ENCODE data around the gene PRMT3. TPM values are rescaled to one million over a fixed set of nuclear protein-coding genes. Genes with fewer than 3 reads are reported as not detected.
A peak's percentile ranks its signal among the peaks of the same experiment; 100 is the strongest.

The PRMT3 gene
- polyA plus RNA-seq (2013, experiment 1 of 4), result 23.8 TPM
- polyA plus RNA-seq (2013, experiment 2 of 4), result 23.0 TPM
- 22.2 TPM for polyA plus RNA-seq (2013, experiment 3 of 4)
- polyA plus RNA-seq (2013, experiment 4 of 4), result 23.2 TPM

DNA sequence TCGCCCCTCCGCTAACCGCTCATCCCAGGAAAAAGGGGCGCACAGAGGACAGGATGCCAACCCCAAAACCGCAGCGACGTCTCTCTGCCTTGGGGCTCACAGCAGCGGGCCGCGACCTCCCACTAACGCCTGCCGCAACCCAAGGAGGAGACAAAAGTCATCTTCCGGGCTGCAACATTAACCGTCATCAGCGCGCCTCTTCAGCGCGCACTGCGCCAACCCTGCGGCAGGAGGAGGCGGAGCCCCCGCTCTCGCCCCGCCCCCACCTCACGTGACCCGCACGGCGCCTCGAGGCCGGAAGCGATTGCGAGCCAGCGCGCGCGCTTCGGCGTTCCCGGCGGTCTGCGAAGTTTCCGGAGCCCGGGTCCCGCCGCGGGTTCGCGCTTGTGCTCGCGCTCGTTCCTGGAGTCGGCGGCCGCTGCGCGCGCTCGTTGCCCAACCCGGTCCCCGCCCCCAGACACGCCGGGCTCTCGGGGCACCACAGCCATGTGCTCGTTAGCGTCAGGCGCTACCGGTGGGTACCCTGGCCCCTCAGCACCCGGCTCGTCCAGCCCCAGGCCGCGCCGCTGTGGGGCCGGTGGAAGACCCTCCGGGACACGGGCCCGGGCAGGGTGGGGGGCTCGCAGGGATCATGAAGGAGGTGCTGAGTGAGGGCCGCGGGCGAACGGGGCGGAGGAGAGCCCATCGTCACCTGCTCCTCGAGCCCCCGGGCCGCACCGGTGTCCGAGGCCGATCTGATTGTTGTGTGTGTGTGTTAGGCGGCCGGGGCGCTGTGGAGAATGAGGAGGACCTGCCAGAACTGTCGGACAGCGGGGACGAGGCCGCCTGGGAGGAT lies at the start of gene PRMT3:
PRMT3 (plus strand) TSS at position 456 of the 835 bp plus-strand sequence; CDS start at position 487, 31 bp downstream.
- H3K27me3 ChIP-seq (ENCODE audit: control insufficient read depth, insufficient read depth, low read length, poor library complexity, severe bottlenecking), result no peaks in the 10 kb centered on the region
- no peaks in the 10 kb centered on the region for H3K9me3 ChIP-seq (ENCODE audit: control insufficient read depth, low read length)
- H3K27ac ChIP-seq (ENCODE audit: insufficient read depth, low read depth, low read length, poor library complexity, severe bottlenecking), result peak within 1 kb of the TSS; percentile 84
- peak within 1 kb of the TSS; percentile 95 for H3K4me3 ChIP-seq (ENCODE audit: insufficient read depth, low read depth, low read length)
- H3K4me1 ChIP-seq (ENCODE audit: control insufficient read depth, insufficient read depth, low read length), result no peaks in the 10 kb centered on the region
- 0% methylated on average over 96 of the region's 96 CpGs for WGBS, 2 experiments
- H3K36me3 ChIP-seq (ENCODE audit: control insufficient read depth, insufficient read depth, low read length), result no peaks in the 10 kb centered on the region

DNA sequence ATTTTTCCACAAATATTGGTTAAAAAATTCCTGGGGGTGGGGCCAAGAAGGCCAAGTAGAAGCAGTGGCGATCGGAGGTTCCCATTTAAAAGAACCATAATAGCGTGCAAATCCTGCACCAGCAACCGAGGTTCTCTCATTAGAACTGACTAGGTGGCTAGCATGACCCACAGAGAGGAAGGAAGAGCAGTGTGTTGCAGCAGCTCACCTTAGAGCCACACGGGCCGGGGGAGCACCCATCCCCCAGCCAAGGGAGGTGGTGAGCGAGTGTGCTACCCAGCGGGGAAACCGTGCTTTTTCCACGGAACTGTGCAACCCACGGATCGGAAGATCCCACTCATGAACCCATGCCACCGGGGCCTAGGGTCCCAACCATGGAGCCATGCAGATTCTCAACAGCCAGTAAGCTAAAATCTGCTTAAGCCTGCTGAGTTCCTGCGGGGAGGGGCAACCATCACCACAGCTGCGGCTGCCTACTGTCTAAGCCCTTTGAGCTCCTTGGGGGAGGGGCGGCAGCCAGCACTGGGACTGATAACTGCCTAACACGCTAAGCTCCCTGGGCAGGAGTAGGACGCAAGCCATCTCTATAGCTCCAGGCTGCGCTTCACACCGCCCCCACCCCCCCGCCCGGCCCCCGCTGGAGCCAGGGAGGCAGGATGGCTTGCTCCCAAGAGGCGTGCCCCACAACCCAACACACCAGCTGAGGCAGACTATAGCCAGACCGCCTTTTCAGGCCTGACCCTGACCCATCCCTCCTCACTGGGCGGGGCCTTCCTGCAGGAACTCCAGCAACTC lies 45.0 kb upstream of the PRMT3 start:
- Histone ChIP-seq H3K27ac (ENCODE audit: insufficient read depth, low read depth, low read length, poor library complexity, severe bottlenecking) (peak overlapping the region; percentile 53), H3K9me3 (ENCODE audit: control insufficient read depth, low read length) (no peaks in the 10 kb centered on the region), H3K4me3 (ENCODE audit: insufficient read depth, low read depth, low read length) (no peak overlapping the region), H3K36me3 (ENCODE audit: control insufficient read depth, insufficient read depth, low read length) (no peaks in the 10 kb centered on the region), H3K27me3 (ENCODE audit: control insufficient read depth, insufficient read depth, low read length, poor library complexity, severe bottlenecking) (no peaks in the 10 kb centered on the region), H3K4me1 (ENCODE audit: control insufficient read depth, insufficient read depth, low read length) (peaks cover 8% of the 10 kb centered on the region)
- 24 to 30% methylated on average over 24 to 26 of the region's 26 CpGs for WGBS, 2 experiments

DNA sequence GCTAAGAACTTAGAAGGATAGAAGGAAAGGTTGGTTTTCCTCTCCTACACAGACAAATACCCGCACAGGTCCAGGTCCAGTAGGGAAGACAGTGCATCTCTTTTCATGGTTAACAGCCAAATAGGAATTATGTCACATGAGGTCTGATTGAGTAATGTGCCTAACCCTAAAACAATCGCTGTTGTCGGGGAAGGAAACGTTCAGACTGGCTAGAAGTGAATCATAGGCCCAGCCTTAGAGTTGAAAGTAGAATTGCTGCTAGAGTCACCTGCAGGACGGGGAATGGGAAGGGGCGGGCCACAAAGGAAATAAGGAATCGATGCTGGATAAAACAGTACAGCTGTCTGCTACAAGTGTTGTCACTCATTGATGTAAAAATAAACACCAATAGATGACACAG lies 36.4 kb upstream of the PRMT3 start:
- no peak overlapping the region for H3K27ac ChIP-seq (ENCODE audit: insufficient read depth, low read depth, low read length, poor library complexity, severe bottlenecking)

DNA sequence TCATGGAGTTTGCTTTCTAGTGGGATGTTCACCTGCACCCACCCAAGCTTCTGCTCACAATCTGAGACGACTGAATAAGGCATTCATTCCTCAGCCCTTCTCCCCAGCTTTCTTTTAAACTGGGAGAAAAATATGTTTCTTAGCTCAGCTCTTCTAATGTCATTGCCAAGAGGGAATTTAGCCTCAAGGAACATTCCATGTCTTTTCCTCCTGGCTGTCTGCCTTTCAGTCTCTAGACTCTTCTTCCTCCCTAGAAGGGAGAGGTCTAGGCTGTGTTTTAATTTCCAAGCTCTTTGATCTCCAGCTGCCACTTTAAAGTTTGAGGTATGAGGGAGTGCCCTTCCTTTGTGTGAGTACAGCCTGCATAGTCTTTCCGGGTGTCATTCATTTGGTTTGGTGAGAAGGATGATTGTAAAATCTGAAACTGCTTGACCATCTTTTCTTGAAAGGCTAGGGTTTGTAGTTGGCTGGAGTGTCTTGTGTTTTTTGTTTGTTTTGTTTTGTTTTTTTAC lies 35.7 kb upstream of the PRMT3 start:
- WGBS, 2 experiments, result 77 to 87% methylated on average over 2 of the region's 2 CpGs
- Histone ChIP-seq H3K27ac (ENCODE audit: insufficient read depth, low read depth, low read length, poor library complexity, severe bottlenecking) (no peak overlapping the region), H3K36me3 (ENCODE audit: control insufficient read depth, insufficient read depth, low read length) (no peaks in the 10 kb centered on the region), H3K9me3 (ENCODE audit: control insufficient read depth, low read length) (no peaks in the 10 kb centered on the region), H3K4me3 (ENCODE audit: insufficient read depth, low read depth, low read length) (no peak overlapping the region), H3K27me3 (ENCODE audit: control insufficient read depth, insufficient read depth, low read length, poor library complexity, severe bottlenecking) (no peaks in the 10 kb centered on the region), H3K4me1 (ENCODE audit: control insufficient read depth, insufficient read depth, low read length) (no peaks in the 10 kb centered on the region)

More for the DNA sequence above, 36.4 kb upstream of the PRMT3 start:
- Histone ChIP-seq H3K4me1 (ENCODE audit: control insufficient read depth, insufficient read depth, low read length) (no peaks in the 10 kb centered on the region), H3K9me3 (ENCODE audit: control insufficient read depth, low read length) (no peaks in the 10 kb centered on the region), H3K27me3 (ENCODE audit: control insufficient read depth, insufficient read depth, low read length, poor library complexity, severe bottlenecking) (no peaks in the 10 kb centered on the region), H3K36me3 (ENCODE audit: control insufficient read depth, insufficient read depth, low read length) (no peaks in the 10 kb centered on the region), H3K4me3 (ENCODE audit: insufficient read depth, low read depth, low read length) (no peak overlapping the region)
- 89 to 93% methylated on average over 6 to 7 of the region's 7 CpGs for WGBS, 2 experiments

DNA sequence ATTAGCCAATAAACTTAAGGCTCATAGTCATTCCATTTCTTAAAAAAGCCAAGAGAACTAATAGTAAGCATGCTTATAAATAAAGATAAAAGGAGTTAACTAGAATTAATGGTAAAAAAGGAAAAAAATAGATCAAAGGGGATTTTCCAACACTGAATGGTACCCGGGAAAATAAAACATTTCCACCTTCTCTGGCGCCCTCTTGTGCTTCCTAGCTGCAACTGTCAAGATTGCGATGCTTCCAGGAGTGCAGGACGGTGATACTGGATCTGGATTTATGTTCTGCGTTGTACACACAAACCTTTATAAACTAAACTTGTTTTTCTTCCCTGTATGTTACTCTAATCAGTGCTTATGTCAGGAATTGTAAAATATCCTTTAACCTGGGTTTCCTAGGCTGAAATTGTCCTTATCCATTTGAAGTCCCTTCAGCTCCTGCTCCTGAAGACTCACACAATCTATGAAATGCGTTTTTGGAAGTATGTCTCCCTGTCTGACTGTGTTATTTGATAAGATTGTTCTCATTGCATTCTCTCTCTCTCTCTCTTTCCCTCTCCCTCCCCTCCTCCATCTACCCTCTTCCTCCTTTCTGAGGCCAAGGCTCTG lies 33.6 kb upstream of the PRMT3 start:
- no peak overlapping the region for H3K27ac ChIP-seq (ENCODE audit: insufficient read depth, low read depth, low read length, poor library complexity, severe bottlenecking)
- WGBS, 2 experiments, result 7 to 24% methylated on average over 4 to 6 of the region's 6 CpGs

DNA sequence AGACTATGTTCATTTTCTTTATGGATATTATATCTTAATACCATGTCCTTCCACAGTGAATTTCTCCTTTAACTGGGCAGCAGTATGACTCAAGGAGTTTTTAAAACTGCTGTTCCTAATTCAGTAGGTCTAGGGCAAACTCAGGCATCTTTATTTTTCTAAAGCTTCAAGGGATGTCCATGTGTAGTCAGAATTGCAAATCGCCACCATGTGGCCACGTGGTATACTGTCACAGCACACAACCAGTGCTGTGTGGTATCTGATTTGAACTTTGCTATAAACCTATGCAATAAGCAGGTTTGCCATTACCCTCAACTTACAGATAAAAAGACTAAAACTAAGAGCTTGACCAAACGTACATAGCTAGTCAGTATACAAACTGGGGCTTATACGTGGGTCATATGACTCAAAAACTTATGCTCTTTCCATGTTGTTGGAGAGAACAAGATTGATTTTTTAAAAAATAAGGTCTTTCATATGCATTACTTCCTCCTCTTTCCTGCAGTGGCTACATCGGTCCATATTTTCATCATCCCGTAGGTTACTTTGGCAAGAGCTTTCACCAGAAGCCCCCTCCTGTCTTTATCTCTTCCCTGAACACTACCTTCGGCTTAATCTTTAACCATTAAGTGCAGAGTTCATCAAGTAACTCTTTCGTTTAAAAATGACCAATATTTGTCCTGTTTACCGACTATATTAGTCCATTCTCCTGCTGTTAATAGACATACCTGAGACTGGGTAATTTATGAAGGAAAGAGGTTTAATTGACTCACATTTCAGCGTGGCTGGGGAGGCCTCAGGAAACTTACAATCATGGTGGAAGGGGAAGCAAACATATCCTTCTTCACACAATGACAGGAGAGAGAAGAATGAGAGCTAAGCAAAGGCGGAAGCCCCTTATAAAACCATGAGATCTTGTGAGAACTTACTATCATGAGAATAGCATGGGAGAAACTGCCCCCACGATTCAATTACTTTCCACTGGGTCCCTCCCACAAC lies 32.0 kb upstream of the PRMT3 start:
- 62 to 65% methylated on average over 11 of the region's 12 CpGs for WGBS, 2 experiments

More for the DNA sequence above, 33.6 kb upstream of the PRMT3 start:
- H3K4me1 ChIP-seq (ENCODE audit: control insufficient read depth, insufficient read depth, low read length), result no peaks in the 10 kb centered on the region
- no peaks in the 10 kb centered on the region for H3K36me3 ChIP-seq (ENCODE audit: control insufficient read depth, insufficient read depth, low read length)
- H3K27me3 ChIP-seq (ENCODE audit: control insufficient read depth, insufficient read depth, low read length, poor library complexity, severe bottlenecking), result no peaks in the 10 kb centered on the region
- H3K4me3 ChIP-seq (ENCODE audit: insufficient read depth, low read depth, low read length), result no peak overlapping the region
- no peaks in the 10 kb centered on the region for H3K9me3 ChIP-seq (ENCODE audit: control insufficient read depth, low read length)

DNA sequence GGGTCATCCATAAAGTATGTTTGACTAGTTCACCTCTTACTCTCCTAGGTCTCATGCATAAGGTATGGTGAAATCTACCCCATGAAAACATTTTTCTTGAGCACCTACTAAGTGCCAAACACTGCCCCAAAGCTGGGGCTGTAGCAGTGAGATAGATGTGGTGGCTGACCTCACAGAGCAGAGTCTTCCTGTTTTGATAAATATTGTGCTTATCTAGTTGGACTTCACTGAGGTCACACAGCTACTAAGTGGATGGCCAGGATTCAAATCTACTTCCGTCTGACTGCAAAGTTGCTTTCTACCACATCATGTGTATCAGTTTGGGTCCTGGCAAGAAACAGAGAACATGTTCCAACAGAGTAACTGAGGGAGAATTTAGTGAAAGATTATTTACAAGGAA lies 30.4 kb upstream of the PRMT3 start:
- no peaks in the 10 kb centered on the region for H3K36me3 ChIP-seq (ENCODE audit: control insufficient read depth, insufficient read depth, low read length)
- H3K4me1 ChIP-seq (ENCODE audit: control insufficient read depth, insufficient read depth, low read length), result no peaks in the 10 kb centered on the region
- WGBS, 2 experiments, result 100% methylated on average over 1 of the region's 1 CpG
- H3K4me3 ChIP-seq (ENCODE audit: insufficient read depth, low read depth, low read length), result no peak overlapping the region
- no peaks in the 10 kb centered on the region for H3K9me3 ChIP-seq (ENCODE audit: control insufficient read depth, low read length)
- peaks cover 6% of the 10 kb centered on the region for H3K27me3 ChIP-seq (ENCODE audit: control insufficient read depth, insufficient read depth, low read length, poor library complexity, severe bottlenecking)
- H3K27ac ChIP-seq (ENCODE audit: insufficient read depth, low read depth, low read length, poor library complexity, severe bottlenecking), result no peak overlapping the region

More for the DNA sequence above, 32.0 kb upstream of the PRMT3 start:
- H3K36me3 ChIP-seq (ENCODE audit: control insufficient read depth, insufficient read depth, low read length), result no peaks in the 10 kb centered on the region
- H3K4me3 ChIP-seq (ENCODE audit: insufficient read depth, low read depth, low read length), result no peak overlapping the region
- H3K4me1 ChIP-seq (ENCODE audit: control insufficient read depth, insufficient read depth, low read length), result no peaks in the 10 kb centered on the region
- H3K27ac ChIP-seq (ENCODE audit: insufficient read depth, low read depth, low read length, poor library complexity, severe bottlenecking), result no peak overlapping the region
- H3K27me3 ChIP-seq (ENCODE audit: control insufficient read depth, insufficient read depth, low read length, poor library complexity, severe bottlenecking), result no peaks in the 10 kb centered on the region
- no peaks in the 10 kb centered on the region for H3K9me3 ChIP-seq (ENCODE audit: control insufficient read depth, low read length)

DNA sequence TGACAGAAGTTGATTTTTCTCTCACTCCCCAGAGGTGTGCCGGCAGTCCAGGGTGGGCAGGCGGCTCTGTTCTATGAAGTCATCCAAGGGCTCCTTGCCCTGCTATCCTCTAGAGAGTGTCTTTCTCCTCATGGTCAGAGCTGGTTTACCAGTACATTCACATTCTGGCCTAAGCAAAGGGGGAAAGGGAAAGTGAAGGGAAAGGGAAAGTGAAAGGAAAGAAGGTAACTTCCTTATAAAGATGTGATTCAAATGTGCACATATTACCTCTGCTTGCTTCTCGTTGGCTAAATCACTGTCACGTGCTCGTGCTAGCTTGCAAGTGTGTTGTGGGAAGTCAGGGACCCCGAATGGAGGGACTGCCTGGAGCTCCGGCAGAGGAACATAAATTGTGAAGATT lies 26.9 kb upstream of the PRMT3 start:
- no peak overlapping the region for H3K27ac ChIP-seq (ENCODE audit: insufficient read depth, low read depth, low read length, poor library complexity, severe bottlenecking)
- peaks cover 34% of the 10 kb centered on the region for H3K27me3 ChIP-seq (ENCODE audit: control insufficient read depth, insufficient read depth, low read length, poor library complexity, severe bottlenecking)
- H3K4me1 ChIP-seq (ENCODE audit: control insufficient read depth, insufficient read depth, low read length), result no peaks in the 10 kb centered on the region
- 66 to 70% methylated on average over 7 of the region's 7 CpGs for WGBS, 2 experiments
- no peaks in the 10 kb centered on the region for H3K36me3 ChIP-seq (ENCODE audit: control insufficient read depth, insufficient read depth, low read length)
- H3K9me3 ChIP-seq (ENCODE audit: control insufficient read depth, low read length), result no peaks in the 10 kb centered on the region
- no peak overlapping the region for H3K4me3 ChIP-seq (ENCODE audit: insufficient read depth, low read depth, low read length)

DNA sequence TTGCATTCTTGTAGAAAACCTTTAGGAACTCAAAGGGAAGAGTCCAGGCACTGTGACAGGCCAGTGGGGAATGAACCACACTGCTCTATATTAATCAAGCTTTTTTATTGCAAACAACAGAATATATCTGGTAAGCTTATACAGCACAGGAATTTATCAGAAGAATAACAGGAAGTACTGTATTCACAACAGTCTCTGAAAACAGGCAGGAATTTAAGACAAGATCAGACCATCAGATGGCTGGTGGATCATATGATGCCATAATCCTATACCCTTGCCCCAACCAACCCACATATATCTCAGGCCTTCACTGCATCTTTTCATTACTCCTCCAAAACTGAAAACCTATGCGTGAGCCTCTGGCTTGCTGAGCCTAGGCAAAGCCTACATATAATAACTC lies 25.0 kb upstream of the PRMT3 start:
- Histone ChIP-seq H3K4me3 (ENCODE audit: insufficient read depth, low read depth, low read length) (no peak overlapping the region), H3K9me3 (ENCODE audit: control insufficient read depth, low read length) (no peaks in the 10 kb centered on the region), H3K4me1 (ENCODE audit: control insufficient read depth, insufficient read depth, low read length) (no peaks in the 10 kb centered on the region), H3K27ac (ENCODE audit: insufficient read depth, low read depth, low read length, poor library complexity, severe bottlenecking) (no peak overlapping the region), H3K36me3 (ENCODE audit: control insufficient read depth, insufficient read depth, low read length) (no peaks in the 10 kb centered on the region), H3K27me3 (ENCODE audit: control insufficient read depth, insufficient read depth, low read length, poor library complexity, severe bottlenecking) (peaks cover 34% of the 10 kb centered on the region)
- 0 to 14% methylated on average over 1 of the region's 1 CpG for WGBS, 2 experiments

Measured in ectodermal cell (in vitro differentiated cells).